Activated T-helper 9 cell treated with anti-CD3 and anti-CD28 coated beads, Interleukin-2, amount 50 U/mL, for 16 hours (primary cell): Measurements from ENCODE around the gene CPXM2.

Source experiments
- DNase-seq: peaks from one replicate; pipeline ENCODE4 v3.0.0-alpha.2; 2020; ENCODE audit warnings: low read depth

CPXM2 gene

DNA sequence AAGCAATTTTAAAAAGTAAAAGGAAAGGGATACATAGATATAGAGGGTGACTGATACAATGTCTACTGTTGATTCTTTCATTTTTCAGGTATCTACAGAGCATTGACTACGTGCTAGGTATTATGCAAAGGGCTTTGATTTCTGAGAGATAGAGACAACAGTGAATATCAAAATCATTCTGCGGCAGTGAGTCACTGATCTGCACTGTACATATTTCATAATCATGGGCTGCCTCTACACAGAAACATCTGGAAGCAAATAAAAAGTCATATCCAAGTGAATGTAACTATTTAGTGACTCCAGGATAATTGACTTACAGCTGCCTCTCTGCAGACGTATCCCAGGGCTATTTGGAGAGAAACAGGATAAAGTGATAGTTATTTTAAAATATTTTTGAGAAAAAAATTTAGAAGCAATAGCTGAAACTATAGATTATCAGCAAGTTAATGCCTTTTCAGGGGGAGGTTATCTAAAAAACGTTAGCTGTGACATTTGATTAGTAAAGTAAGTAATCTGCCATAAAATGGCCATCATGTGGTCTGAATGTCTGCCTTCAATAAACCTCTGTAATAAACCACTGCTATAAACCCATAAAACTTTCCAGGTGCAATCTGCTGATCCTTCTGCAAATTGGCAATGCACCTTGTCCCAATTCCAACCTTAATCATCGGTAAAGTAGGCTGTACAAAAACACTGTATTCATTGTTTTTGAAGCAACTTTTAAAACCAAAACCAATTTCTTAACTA, 43.7 kb downstream of the CPXM2 start:
- DNase-seq: no peak

DNA sequence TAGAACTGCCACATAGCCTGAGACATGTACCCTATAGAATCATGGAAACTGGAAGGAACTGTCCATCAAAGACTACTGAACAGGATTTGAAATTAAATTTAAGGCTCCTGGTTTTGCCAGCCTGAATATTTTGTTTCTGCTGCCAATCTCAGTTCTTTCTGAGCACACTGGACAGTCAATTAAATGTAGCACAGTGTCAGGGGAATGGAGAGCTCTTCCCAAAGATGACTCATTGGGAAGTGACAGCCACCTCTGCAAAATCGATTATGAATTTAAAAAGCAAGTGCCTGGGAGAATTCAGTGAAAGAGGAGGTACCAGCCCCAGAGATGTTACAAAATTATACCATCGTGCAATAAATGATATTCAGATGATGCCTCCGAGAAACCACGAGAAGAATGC, 47.8 kb downstream of the CPXM2 start:
- DNase-seq: no peak

DNA sequence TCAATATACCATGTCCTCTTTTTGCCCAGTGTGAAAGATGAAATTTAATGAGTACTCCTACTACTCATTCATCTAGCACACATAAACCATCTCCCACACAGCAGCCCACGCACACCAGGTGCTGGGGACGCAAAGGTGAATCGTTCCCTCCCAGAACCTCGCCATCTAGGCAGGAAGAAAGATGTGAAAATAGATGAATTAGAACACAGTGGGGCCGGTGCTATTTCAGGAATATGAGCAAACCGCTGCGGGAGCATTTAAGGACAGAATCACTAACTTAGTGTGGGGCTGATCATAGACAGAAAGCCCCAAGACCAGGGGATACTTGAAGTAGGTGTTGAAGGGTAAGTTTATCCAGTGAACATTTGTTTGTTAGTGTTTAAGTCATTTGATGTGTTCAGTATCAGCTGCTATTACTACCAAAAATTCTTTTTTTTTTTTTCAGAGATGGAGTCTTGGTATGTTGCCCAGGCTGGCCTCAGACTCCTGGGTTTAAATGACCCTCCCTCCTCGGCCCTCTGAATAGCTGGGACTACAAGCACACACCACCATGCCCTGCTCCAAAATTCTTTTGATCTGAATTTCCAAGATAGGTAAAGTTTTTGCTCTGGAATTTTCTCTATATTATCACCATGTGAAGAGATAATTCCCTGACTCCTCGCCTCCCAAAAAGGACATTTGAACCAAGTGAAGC, 48.8 kb downstream of the CPXM2 start:
- DNase-seq: no peak

GRCh38 chr10:123841560-123841959, 50.0 kb downstream of the CPXM2 start:
- DNase-seq: no peak

- DNase-seq: no peak
Observed at GRCh38 chr10:123841115-123841514, 50.5 kb downstream of the CPXM2 start.

DNA sequence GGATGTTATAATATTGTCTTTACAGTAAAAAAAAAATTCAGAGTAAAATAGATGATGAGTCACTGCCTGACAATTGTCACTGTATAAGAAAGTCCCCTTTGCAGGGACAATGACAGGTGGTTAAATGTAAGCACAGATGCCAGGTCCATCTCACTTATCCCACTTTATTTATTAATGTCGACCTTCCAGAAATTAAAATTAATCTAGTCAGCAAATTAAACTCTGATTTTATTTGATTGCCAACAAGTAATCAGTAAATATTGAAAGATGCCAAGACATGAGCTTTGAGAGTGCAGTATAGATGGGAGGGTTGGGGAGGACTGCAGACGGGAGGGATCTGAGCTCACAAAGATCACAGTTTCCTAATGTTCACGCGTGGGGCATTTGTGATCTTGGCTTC, 50.9 kb downstream of the CPXM2 start:
- no peak for DNase-seq

DNA sequence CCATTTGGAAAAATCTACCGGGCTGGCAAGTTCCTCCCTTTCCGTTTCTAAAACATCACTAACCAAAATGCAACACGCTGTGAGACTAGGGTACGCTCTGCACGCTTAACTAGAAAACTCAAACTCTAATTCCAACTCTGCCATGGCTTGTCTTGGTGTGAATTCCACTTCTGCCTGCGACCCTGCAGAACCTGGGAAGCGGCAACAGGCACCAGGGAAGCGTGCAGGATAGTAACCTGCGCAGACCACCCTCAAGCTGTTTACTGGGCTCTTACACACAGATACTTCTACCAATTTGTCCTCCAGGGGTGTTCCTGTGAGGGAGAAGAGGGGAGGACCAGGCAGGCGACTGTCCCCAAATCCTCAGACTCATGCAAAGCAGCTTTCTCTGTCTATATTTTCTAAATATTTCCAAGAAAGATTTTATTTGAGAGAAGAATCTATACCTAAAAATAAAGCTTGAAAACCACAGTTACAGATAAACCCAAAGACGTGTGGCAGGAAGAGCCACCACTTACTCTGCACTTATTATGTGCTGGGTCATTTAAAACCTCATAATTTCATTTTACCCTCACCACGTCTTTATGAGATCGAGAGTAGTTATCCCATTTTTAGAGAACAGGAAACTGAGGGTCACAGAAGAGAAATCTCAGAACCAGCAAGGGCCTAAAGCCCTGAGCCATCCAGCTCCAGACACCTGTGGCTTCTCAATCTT, 52.9 kb downstream of the CPXM2 start:
- DNase-seq: no peak

- no peak for DNase-seq
Observed at GRCh38 chr10:123837756-123838155, 53.9 kb downstream of the CPXM2 start.

GRCh38 chr10:123836418-123837145, 55.0 kb downstream of the CPXM2 start:
- no peak for DNase-seq

DNA sequence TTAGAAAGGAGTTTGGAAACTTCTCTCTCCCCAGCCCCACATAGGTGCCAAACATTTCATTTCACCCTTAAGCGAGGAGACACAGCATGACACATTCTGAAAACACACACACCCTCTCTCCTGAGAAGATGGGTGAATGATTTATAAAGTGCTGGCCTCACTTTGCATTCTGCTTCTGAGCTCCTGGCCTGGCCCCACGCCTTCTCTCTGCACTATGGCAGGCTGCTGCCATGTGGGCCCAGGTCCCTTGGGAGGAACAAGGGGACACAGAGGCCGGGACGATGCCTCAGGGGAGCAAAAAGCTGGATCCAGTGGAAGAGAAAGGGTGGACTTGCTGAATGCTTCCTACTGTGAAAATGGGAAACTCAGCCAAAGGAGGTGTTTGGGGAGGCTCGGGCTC, 56.0 kb downstream of the CPXM2 start:
- DNase-seq: no peak

GRCh38 chr10:123833170-123833850, 58.3 kb downstream of the CPXM2 start:
- no peak for DNase-seq

DNA sequence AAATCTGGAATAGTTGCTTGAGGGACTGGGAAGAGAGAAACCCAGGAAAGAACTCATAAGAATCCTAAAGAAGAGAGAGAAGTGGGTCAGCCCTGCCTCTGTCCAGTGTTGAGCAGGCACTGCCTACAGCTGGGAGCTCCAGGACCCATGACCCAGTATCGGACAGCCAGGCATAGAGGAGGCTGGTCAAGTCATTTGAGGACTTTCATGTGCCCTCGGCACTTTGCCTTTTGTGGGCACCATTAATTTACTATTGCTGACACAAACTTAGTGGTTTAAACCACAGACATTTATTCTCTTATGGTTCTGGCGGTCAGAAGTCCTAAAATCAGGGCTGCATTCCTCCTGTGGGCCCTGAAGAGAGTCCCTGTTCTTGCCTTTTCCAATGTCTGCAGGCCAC, 60.3 kb downstream of the CPXM2 start:
- no peak for DNase-seq

DNA sequence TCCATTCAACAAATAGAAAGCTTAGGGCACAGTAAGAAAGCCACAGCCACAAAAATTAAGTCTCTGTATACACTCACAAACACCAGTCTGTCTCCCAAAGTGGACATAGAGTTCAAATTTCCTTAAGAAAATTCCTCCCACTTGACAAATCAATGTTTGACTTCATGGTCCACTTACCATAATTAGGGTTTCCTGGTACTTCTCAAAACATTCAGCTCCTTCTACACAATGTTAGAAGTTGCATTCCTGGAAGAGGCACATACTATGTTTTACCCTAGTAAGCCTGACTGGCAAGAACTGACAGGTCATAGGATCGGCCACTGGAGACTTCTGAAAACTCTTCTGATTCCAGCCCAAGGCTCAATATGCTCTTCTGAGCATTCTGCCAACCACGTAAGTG, 70.5 kb downstream of the CPXM2 start:
- DNase-seq: no peak

DNA sequence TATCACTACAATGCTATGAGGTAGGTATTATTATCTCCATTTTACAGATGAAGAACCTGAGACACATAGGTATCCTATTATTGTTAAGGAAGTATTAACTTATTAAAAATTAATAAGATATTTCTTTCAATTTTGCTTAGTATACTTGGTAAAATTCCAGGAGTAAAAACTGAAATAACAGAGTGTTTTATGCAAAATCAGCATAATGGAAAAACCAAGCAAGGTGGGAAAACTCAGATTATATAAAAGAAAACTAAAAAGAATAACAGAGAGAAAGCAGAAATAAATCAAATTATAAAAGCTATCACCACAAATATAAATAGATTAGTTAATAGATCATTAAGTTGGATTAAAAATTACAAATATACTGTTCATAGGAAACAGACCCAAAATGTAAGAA, 82.0 kb downstream of the CPXM2 start:
- no peak for DNase-seq

DNA sequence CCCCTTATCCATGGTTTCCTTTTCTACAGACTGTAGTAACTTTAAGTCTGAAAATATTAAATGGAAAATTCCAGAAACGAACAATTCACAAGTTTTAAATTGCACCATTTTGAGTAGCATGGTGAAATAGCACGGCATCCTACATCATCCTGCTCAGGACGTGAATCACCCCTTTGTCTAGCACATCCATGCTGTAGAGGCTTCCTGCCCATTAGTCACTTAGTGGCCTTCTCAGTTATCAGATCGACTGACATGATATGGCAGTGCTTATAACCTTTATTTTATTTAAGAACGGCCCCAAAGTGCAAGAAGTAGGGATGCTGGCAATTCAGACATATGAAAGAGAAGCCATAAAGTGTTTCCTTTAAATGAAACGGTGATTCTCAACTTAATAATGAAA, 82.7 kb downstream of the CPXM2 start:
- DNase-seq: no peak

GRCh38 chr10:123808286-123808685, 83.3 kb downstream of the CPXM2 start:
- DNase-seq: no peak

DNA sequence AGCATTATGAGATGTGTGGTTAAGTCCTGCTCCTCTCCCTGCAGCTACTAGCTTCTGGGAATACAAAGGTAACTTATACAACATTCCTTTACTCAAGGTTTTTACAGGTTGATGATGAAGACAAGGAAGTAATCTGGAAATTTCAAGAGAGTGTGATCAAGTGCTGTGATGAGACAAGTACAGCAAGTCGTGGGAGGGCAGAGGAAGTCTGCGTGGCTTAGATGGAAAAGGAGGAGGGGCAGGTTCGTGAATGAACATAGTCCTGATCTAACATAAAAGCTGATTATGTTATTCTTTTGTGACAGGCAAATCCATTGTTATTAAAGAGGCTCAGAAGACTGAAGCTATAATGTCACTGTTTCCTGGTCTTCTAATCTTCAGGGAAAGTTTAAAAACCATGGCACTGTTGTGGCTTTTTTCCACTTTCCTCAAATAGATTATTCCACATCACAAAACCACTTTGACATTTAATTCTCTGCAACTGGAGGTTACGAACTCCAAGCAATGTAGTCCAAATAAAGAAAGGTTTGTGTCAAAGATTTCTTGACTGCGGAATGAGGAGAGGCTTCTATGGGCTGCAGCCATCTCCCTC, 84.1 kb downstream of the CPXM2 start:
- DNase-seq: no peak

- DNase-seq: no peak
Observed at GRCh38 chr10:123804716-123805115, 86.9 kb downstream of the CPXM2 start.

DNA sequence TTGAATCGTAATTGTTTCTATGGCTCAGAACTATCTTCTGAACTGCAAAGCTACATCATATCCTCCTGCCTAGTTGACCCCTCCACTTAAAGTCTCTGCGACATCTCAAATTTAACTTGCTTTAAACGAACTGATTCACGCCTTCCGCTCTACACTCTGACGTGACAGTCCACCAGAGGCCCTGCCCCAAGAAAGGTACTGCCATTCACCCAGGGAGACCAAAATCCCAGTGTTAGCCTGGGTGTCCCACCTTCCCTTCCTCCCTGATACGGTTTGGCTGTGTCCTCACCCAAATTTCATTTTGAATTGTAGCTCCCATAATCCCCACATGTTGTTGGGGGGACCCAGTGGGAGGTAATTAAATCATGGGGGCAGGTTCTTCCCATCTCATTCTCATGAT, 90.8 kb downstream of the CPXM2 start:
- DNase-seq: no peak

DNA sequence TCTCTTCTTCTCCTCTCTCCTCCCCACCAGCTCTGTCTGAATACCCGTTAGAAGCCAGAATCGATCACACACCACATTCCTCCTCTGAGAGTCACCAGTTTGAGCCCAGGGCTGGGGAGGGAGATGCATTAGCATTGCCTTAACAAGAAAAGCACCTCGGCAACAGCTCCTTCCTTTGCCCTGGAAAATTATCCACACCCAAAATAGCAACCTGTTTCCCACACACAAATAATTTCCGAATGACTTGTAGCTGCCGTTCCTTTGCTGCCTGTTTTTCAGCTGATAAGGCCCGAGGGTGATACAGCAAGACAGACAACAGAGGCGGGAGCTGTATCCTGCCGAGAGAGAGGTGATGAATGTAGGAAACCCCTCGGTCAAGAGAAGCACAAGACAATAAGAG, 91.3 kb downstream of the CPXM2 start:
- DNase-seq: no peak

GRCh38 chr10:123798856-123799255, 92.8 kb downstream of the CPXM2 start:
- no peak for DNase-seq

DNA sequence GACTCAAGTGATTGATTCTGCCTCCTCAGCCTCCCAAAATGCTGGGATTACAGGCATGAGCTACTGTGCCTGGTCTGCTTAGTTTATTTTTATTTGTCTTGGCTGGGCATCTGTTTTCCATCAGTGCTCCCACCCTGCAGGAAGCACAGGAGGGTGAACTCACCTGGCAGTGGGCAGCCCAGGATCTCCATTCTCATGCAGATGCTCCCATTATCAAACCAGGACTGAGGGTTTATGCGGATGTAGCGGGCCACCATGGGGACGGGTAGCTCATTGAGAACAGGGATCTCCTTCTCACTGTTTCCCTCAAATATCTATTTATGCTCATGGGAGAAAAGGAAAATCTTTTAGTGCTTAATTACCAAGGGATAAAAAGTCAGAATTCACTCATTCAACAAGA, 93.8 kb downstream of the CPXM2 start:
- DNase-seq: no peak
